CD14-positive monocyte (primary cell): ENCODE data around the gene NPW. TPM values are rescaled to one million over a fixed set of nuclear protein-coding genes. Genes with fewer than 3 reads are reported as not detected.

Experiments used
- DNase-seq, 3 donors: peaks; one replicate each; pipeline ENCODE4 v3.0.0-alpha.2; 2011 to 2022
- H2AFZ ChIP-seq: 2 replicates; pipeline ENCODE4 v1.6.0; 2012; ENCODE audit warnings: mild to moderate bottlenecking, low read depth, low read length, inconsistent platforms; ENCODE audit not compliant: insufficient read depth, poor library complexity, severe bottlenecking
- H3K27ac ChIP-seq, 2 donors: 1 replicate in 1 of 2; 2 replicates in 1 of 2; pipeline ENCODE4 v1.5.1; 2012 to 2013; ENCODE audit warnings: low read length in 2 of 2, control low read depth in 1 of 2, inconsistent platforms in 1 of 2, low read depth in 1 of 2, mild to moderate bottlenecking in 1 of 2
- H3K27me3 ChIP-seq, 2 donors: one replicate each; pipeline versions ENCODE4 v1.6.0 to v1.6.1; 2011 to 2013; ENCODE audit warnings: low read length in 2 of 2; ENCODE audit not compliant: control insufficient read depth in 2 of 2, insufficient read depth in 2 of 2
- H3K36me3 ChIP-seq, 2 donors: replicated peaks in 1 of 2; 1 replicate in 1 of 2; 2 replicates in 1 of 2; pipeline versions ENCODE4 v1.5.1 to v1.6.1; 2012 to 2013; ENCODE audit warnings: low read length in 2 of 2, control low read depth in 1 of 2, inconsistent platforms in 1 of 2, mild to moderate bottlenecking in 1 of 2; ENCODE audit not compliant: insufficient read depth in 2 of 2, control insufficient read depth in 1 of 2
- H3K4me1 ChIP-seq, 2 donors: 1 replicate in 1 of 2; 2 replicates in 1 of 2; pipeline versions ENCODE4 v1.5.1 to v1.6.1; 2012 to 2013; ENCODE audit warnings: low read length in 2 of 2, control low read depth in 1 of 2, inconsistent platforms in 1 of 2, mild to moderate bottlenecking in 1 of 2, moderate library complexity in 1 of 2; ENCODE audit not compliant: insufficient read depth in 2 of 2, control insufficient read depth in 1 of 2
- H3K4me2 ChIP-seq: replicated peaks from 2 replicates; pipeline ENCODE3; 2012; ENCODE audit warnings: low read length, moderate library complexity, mild to moderate bottlenecking; ENCODE audit not compliant: poor library complexity, severe bottlenecking; ENCODE audit errors: extremely low read depth
- H3K4me3 ChIP-seq, 3 experiments: fragments of 200-600 bp in 1 of 3; sonication (generic) in 1 of 3; replicated peaks in 1 of 3; 1 replicate in 2 of 3; 2 replicates in 1 of 3; pipeline ENCODE4 v1.5.1; 2011 to 2013; ENCODE audit warnings: low read length in 3 of 3, mild to moderate bottlenecking in 3 of 3, control low read depth in 2 of 3, low read depth in 2 of 3, inconsistent platforms in 1 of 3, moderate library complexity in 1 of 3
- H3K79me2 ChIP-seq: 2 replicates; pipeline ENCODE4 v1.6.0; 2012; ENCODE audit warnings: mild to moderate bottlenecking, control low read depth, inconsistent platforms, low read length, moderate library complexity; ENCODE audit not compliant: insufficient read depth
- H3K9ac ChIP-seq: 2 replicates; pipeline ENCODE4 v1.6.0; 2017; ENCODE audit warnings: low read length, mild to moderate bottlenecking; ENCODE audit not compliant: insufficient read depth, poor library complexity, severe bottlenecking
- H3K9me3 ChIP-seq, 2 donors: replicated peaks in 1 of 2; 1 replicate in 1 of 2; 2 replicates in 1 of 2; pipeline versions ENCODE4 v1.5.1 to v1.6.1; 2012 to 2013; ENCODE audit warnings: low read length in 2 of 2, control low read depth in 1 of 2; ENCODE audit not compliant: control insufficient read depth in 1 of 2, insufficient read depth in 1 of 2
- H4K20me1 ChIP-seq: 2 replicates; pipeline ENCODE4 v1.6.0; 2012; ENCODE audit warnings: mild to moderate bottlenecking, low read length, control low read depth, moderate library complexity; ENCODE audit not compliant: insufficient read depth
- H3K27ac Mint-ChIP-seq, 7 donors: one replicate each; pipeline ENCODE4 v1.8.0; 2020; ENCODE audit warnings: mild to moderate bottlenecking in 7 of 7, mixed read lengths in 7 of 7, moderate library complexity in 6 of 7, inconsistent platforms in 2 of 7
- H3K27me3 Mint-ChIP-seq, 3 donors: one replicate each; pipeline ENCODE4 v1.8.0; 2021 to 2022; ENCODE audit warnings: low read depth in 3 of 3, mild to moderate bottlenecking in 3 of 3, mixed read lengths in 3 of 3, moderate library complexity in 3 of 3, inconsistent platforms in 1 of 3
- H3K36me3 Mint-ChIP-seq, 2 donors: one replicate each; pipeline ENCODE4 v1.8.0; 2020; ENCODE audit warnings: mixed read lengths in 2 of 2, inconsistent platforms in 1 of 2, mild to moderate bottlenecking in 1 of 2
- H3K4me1 Mint-ChIP-seq: one replicate; pipeline ENCODE4 v1.8.0; 2020; ENCODE audit warnings: mild to moderate bottlenecking, mixed read lengths
- H3K4me3 Mint-ChIP-seq, 2 donors: one replicate each; pipeline ENCODE4 v1.8.0; 2020; ENCODE audit warnings: mild to moderate bottlenecking in 2 of 2, mixed read lengths in 2 of 2, moderate library complexity in 1 of 2
- H3K9me3 Mint-ChIP-seq, 7 donors: one replicate each; pipeline ENCODE4 v1.8.0; 2020 to 2022; ENCODE audit warnings: mixed read lengths in 7 of 7, mild to moderate bottlenecking in 6 of 7, moderate library complexity in 6 of 7, inconsistent platforms in 2 of 7
- CTCF ChIP-seq: fragments of 200-600 bp; IDR thresholded peaks from one replicate; pipeline ENCODE4 v1.8.0; 2022; ENCODE audit warnings: antibody characterized with exemption, mild to moderate bottlenecking
- WGBS: methylation state at CpG from one replicate; pipeline ENCODE4 v1.1.5; 2013; ENCODE audit warnings: missing lambda C conversion rate; ENCODE audit not compliant: insufficient coverage; 5-methylcytosine and 5-hydroxymethylcytosine counted together
- intact Hi-C, 2 donors: fragments of 100-400 bp; cut with micrococcal nuclease; formaldehyde crosslinking; loops; one replicate each; pipeline versions ENCODE4 v1.15.0 to v1.15.1; 2023
- polyA plus RNA-seq, 3 donors: library from polyadenylated mRNA; depleted of rRNA in 1 of 3; unstranded in 2 of 3; stranded (reverse) in 1 of 3; fragments of 300-500 nt in 2 of 3; fragments of >200 nt in 1 of 3; fragmentation: Illumina TruSeq in 2 of 3; gene quantifications; 1 replicate in 2 of 3; 2 replicates in 1 of 3; pipeline ENCODE4 v1.2.3, GENCODE V29; 2012 to 2021

The NPW gene
- polyA plus RNA-seq, 3 donors: not detected

DNA sequence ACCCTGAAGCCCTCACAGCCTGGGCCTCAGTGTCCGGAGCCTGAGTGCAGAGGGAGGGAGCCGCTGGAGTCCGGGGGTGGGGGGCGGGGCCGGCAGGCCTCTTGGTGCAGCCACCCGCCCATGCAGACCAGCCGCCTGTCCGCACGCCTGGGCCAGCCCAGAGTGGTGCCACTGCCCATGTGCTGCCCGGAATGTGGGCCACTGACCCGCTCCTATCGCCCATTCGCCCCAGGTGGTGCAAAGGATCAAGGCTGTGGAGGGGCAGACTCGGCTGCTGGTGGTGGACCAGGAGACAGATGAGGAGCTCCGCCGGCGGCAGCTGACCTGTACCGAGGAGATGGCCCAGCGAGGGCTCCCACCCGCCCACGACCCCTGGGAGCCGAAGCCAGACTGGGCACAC is 9.8 kb downstream of the NPW start:
- intact Hi-C loops: loop anchor here in 1 of 2 donors (5.0 kb wide), 1 partner anchor 118 kb away; the partner anchor contains the start of gene RAB26
- Mint-ChIP-seq H3K27ac (no peak overlapping the region), H3K27me3 (peaks cover 30 to 67% (median 45%) of the 10 kb centered on the region in 3 donors), H3K36me3 (peaks cover 3% of the 10 kb centered on the region in 2 donors), H3K4me3 (no peak overlapping the region), H3K9me3 (peaks cover 0 to 7% (median 2%) of the 10 kb centered on the region in 7 donors), H3K4me1 (peaks cover 17% of the 10 kb centered on the region)
- Histone ChIP-seq H3K79me2 (no peaks in the 10 kb centered on the region), H3K27ac (no peak overlapping the region), H3K36me3 (no peaks in the 10 kb centered on the region), H3K9ac (no peak overlapping the region), H2AFZ (no peak overlapping the region), H3K4me2 (no peak overlapping the region), H3K4me1 (peaks cover 20 to 27% of the 10 kb centered on the region in 2 donors), H3K27me3 (peaks cover 11 to 42% of the 10 kb centered on the region in 2 donors), H3K4me3 (no peak overlapping the region), H4K20me1 (no peaks in the 10 kb centered on the region), H3K9me3 (peaks cover 0 to 9% of the 10 kb centered on the region in 2 donors)
- 97% methylated on average over 22 of the region's 22 CpGs for WGBS
- no peak for DNase-seq
- TF ChIP-seq CTCF: no peak

DNA sequence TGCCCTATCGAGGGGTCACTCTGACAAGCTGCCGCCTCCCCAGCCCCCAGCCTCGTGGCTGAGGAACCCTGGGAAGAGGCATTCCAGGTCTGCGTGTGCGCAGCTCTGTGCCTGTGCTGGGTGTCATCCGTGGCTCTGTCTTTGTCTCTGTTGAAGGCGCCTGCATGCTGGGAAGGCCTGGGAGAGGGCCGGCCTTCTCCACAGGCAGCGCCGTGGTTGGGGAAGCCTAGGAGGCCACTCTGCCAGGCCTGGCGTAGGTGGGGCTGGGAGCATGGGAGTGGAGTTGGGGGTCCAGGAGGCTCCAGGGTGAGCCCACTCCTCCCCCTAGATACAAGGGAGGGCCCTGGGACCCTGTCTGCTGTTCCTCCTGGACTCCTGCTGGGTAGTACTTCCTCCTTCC is 10.5 kb downstream of the NPW start:
- peaks cover 29 to 67% (median 43%) of the 10 kb centered on the region in 3 donors for H3K27me3 Mint-ChIP-seq
- no peak for DNase-seq
- intact Hi-C loops: no loop called here
- WGBS: 100% methylated on average over 7 of the region's 11 CpGs
- no peak overlapping the region for H3K9ac ChIP-seq
- H3K4me3 Mint-ChIP-seq: no peak overlapping the region
- no peak overlapping the region for H3K27ac Mint-ChIP-seq
- no peak overlapping the region for H3K4me2 ChIP-seq
- TF ChIP-seq CTCF: no peak
- no peaks in the 10 kb centered on the region for H3K79me2 ChIP-seq
- no peak overlapping the region for H2AFZ ChIP-seq
- peaks cover 0 to 9% of the 10 kb centered on the region in 2 donors for H3K9me3 ChIP-seq
- no peak overlapping the region for H3K27ac ChIP-seq
- H3K4me1 ChIP-seq: peaks cover 20 to 27% of the 10 kb centered on the region in 2 donors
- peaks cover 11 to 39% of the 10 kb centered on the region in 2 donors for H3K27me3 ChIP-seq
- H3K4me3 ChIP-seq: no peak overlapping the region
- no peaks in the 10 kb centered on the region for H4K20me1 ChIP-seq
- H3K9me3 Mint-ChIP-seq: peaks cover 0 to 7% (median 2%) of the 10 kb centered on the region in 7 donors
- peaks cover 3% of the 10 kb centered on the region in 2 donors for H3K36me3 Mint-ChIP-seq
- H3K4me1 Mint-ChIP-seq: peaks cover 17% of the 10 kb centered on the region
- no peaks in the 10 kb centered on the region for H3K36me3 ChIP-seq
